Endothelial cell of umbilical vein (primary cell): ENCODE data around the gene FUT6. TPM values are rescaled to one million over a fixed set of nuclear protein-coding genes. Genes with fewer than 3 reads are reported as not detected.

Experiments used
- BruUV-seq: library from RNA; stranded (reverse); fragments of 400-500 nt; replicated peaks from 2 replicates; lab custom pipeline; 2021; lab: Mats Ljungman, UMichigan
- CTCF ChIA-PET: fragments of 300-600, 350-600 bp; sonication (Branson Sonifier 250); formaldehyde crosslinking; loops from one replicate; lab custom pipeline; 2021; ENCODE audit warnings: antibody characterized with exemption, inconsistent platforms; lab: Charles Lee
- POLR2A ChIA-PET: fragments of 300-600, 350-600 bp; sonication (Branson Sonifier 250); formaldehyde crosslinking; loops from one replicate; lab custom pipeline; 2021; ENCODE audit warnings: antibody characterized with exemption, inconsistent platforms; lab: Charles Lee
- DNase-seq: peaks from one replicate; pipeline ENCODE4 v3.0.0-alpha.2; 2011; ENCODE audit warnings: low read depth, low spot score
- FAIRE-seq: peaks from 2 replicates; lab custom pipeline; 2011; peaks lifted over from hg19 to GRCh38; lab: Jason Lieb, UNC
- H2AFZ ChIP-seq: 2 replicates; pipeline ENCODE4 v1.6.0; 2012; ENCODE audit warnings: low read depth, low read length, control low read depth, inconsistent platforms
- H3K27ac ChIP-seq: 2 replicates; pipeline ENCODE4 v1.5.1; 2011; ENCODE audit warnings: low read depth, mild to moderate bottlenecking, control low read depth, low read length, moderate library complexity; ENCODE audit not compliant: insufficient read depth
- H3K27me3 ChIP-seq, 2 experiments: 2 replicates each; pipeline versions ENCODE4 v1.6.0 to v1.6.1; 2011; ENCODE audit warnings: low read length in 2 of 2, mixed read lengths in 1 of 2; ENCODE audit not compliant: control insufficient read depth in 2 of 2, insufficient read depth in 2 of 2
- H3K36me3 ChIP-seq, 2 experiments: 2 replicates in 1 of 2; 3 replicates in 1 of 2; pipeline ENCODE4 v1.5.1; 2011; ENCODE audit warnings: low read length in 2 of 2, mild to moderate bottlenecking in 1 of 2, moderate library complexity in 1 of 2; ENCODE audit not compliant: control insufficient read depth in 2 of 2, insufficient read depth in 2 of 2; ENCODE audit errors: extremely low read depth in 1 of 2
- H3K4me1 ChIP-seq: 3 replicates; pipeline ENCODE4 v1.5.1; 2011; ENCODE audit warnings: mild to moderate bottlenecking, low read length; ENCODE audit not compliant: control insufficient read depth, insufficient read depth; ENCODE audit errors: extremely low read depth
- H3K4me2 ChIP-seq: 2 replicates; pipeline ENCODE4 v1.6.1; 2011; ENCODE audit warnings: low read length, control low read depth, mixed read lengths; ENCODE audit not compliant: insufficient read depth
- H3K4me3 ChIP-seq, 3 experiments: fragments of 200-600 bp in 1 of 3; sonication (generic), shearing (Covaris generic) in 1 of 3; replicated peaks in 1 of 3; 2 replicates each; pipeline ENCODE4 v1.5.1; 2011 to 2016; ENCODE audit warnings: control low read depth in 3 of 3, low read length in 3 of 3, mild to moderate bottlenecking in 2 of 3, inconsistent platforms in 1 of 3, low read depth in 1 of 3, moderate library complexity in 1 of 3; ENCODE audit not compliant: insufficient read depth in 1 of 3
- H3K79me2 ChIP-seq: 2 replicates; pipeline ENCODE4 v1.6.0; 2012; ENCODE audit warnings: low read length, inconsistent platforms; ENCODE audit not compliant: control insufficient read depth, insufficient read depth
- H3K9ac ChIP-seq: replicated peaks from 2 replicates; pipeline ENCODE3; 2011; ENCODE audit warnings: low read length, control low read depth; ENCODE audit not compliant: insufficient read depth; ENCODE audit errors: extremely low read depth
- H3K9me1 ChIP-seq: replicated peaks from 3 replicates; pipeline ENCODE4 v1.6.0; 2011; ENCODE audit warnings: mild to moderate bottlenecking, low read length; ENCODE audit not compliant: control insufficient read depth, insufficient read depth; ENCODE audit errors: extremely low read depth
- H3K9me3 ChIP-seq: replicated peaks from 2 replicates; pipeline ENCODE4 v1.5.1; 2012; ENCODE audit warnings: low read length, inconsistent platforms; ENCODE audit not compliant: control insufficient read depth, insufficient read depth
- H4K20me1 ChIP-seq: replicated peaks from 2 replicates; pipeline ENCODE3; 2011; ENCODE audit warnings: mild to moderate bottlenecking, low read length; ENCODE audit not compliant: control insufficient read depth, insufficient read depth; ENCODE audit errors: extremely low read depth
- EZH2 ChIP-seq: IDR thresholded peaks from 2 replicates; pipeline ENCODE4 v1.6.1; 2012; ENCODE audit warnings: borderline replicate concordance, low read depth, mild to moderate bottlenecking, moderate library complexity, low read length, inconsistent platforms; ENCODE audit not compliant: severe bottlenecking
- FOS ChIP-seq: IDR thresholded peaks from 2 replicates; pipeline ENCODE4 v1.6.1; 2011; ENCODE audit warnings: mild to moderate bottlenecking, low read length, moderate library complexity, borderline replicate concordance; ENCODE audit not compliant: insufficient read depth
- GATA2 ChIP-seq: IDR thresholded peaks from 2 replicates; pipeline ENCODE4 v1.7.0; 2011; ENCODE audit warnings: low read depth, mild to moderate bottlenecking, moderate library complexity, mixed read lengths, low read length; ENCODE audit not compliant: insufficient read length, insufficient read depth
- JUN ChIP-seq: IDR thresholded peaks from 2 replicates; pipeline ENCODE4 v1.6.1; 2011; ENCODE audit warnings: borderline replicate concordance, low read depth; ENCODE audit not compliant: insufficient read length, insufficient read depth
- MAX ChIP-seq: IDR thresholded peaks from 2 replicates; pipeline ENCODE4 v1.6.1; 2011; ENCODE audit not compliant: insufficient read depth, insufficient read length
- MYC ChIP-seq: IDR thresholded peaks from one replicate; pipeline ENCODE4 v1.6.1; 2011; ENCODE audit warnings: mild to moderate bottlenecking, low read depth, low read length
- POLR2A ChIP-seq: IDR thresholded peaks from 2 replicates; pipeline ENCODE4 v1.6.1; 2012; ENCODE audit warnings: low read depth, mild to moderate bottlenecking, control low read depth, low read length
- POLR2AphosphoS5 ChIP-seq: IDR thresholded peaks from 2 replicates; pipeline ENCODE4 v1.6.1; 2012; ENCODE audit warnings: low read depth, mild to moderate bottlenecking, control low read depth, low read length, moderate library complexity; ENCODE audit not compliant: insufficient read depth
- dilution Hi-C: fragments of 300-500 bp; cut with MboI; formaldehyde crosslinking; loops from one replicate; pipeline ENCODE4 v1.15.0; 2019; ENCODE audit warnings: low sequenced_read_pairs; ENCODE audit not compliant: extremely low pct_ligation_motif_present
- intact Hi-C: fragments of 100-400 bp; cut with micrococcal nuclease; formaldehyde crosslinking; loops from one replicate; pipeline ENCODE4 v1.10.0; 2022
- polyA plus RNA-seq, 4 experiments: library from polyadenylated mRNA; depleted of rRNA in 3 of 4; stranded (reverse) in 3 of 4; unstranded in 1 of 4; fragments of >200 nt; gene quantifications; 2 replicates each; pipeline versions ENCODE4 v1.2.1 to v1.2.3, GENCODE V29; 2011 to 2012; ENCODE audit warnings: missing spikeins in 1 of 4
- total RNA-seq: library from RNA; stranded (reverse); gene quantifications from 2 replicates; pipeline ENCODE4 v1.2.3, GENCODE V29; 2021
- TF ChIP-seq, protein P1 (sequence below), 2 donors: IDR thresholded peaks; 1 replicate in 1 of 2; 2 replicates in 1 of 2; pipeline ENCODE4 v1.5.1; 2011; ENCODE audit warnings: low read length in 2 of 2, mild to moderate bottlenecking in 2 of 2, moderate library complexity in 2 of 2, control low read depth in 1 of 2, inconsistent platforms in 1 of 2, low read depth in 1 of 2; ENCODE audit not compliant: insufficient read depth in 1 of 2; ENCODE audit errors: extremely low read depth in 1 of 2

Gene FUT6
- total and polyA plus RNA-seq, 2 donors (not counting 3 experiments of a cell fraction or from before 2014, with no cell fraction given) = not detected

DNA sequence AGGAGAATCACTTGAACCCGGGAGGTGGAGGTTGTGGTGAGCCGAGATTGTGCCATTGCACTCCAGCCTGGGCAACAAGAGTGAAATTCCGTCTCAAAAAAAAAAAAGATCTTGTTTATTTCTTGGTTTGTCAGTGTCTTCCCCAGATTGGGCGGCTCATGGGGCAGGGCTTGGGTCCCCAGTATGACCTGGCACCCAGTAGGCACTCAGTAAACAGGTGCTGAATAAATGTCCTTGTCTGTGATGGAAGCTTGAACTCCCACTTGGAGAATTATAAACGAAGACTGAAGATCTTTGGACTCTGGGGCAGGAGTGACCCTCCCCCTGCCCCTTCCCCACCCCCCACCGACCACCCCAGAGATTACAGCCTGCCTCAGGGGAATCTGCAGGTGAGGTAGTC, 40.7 kb upstream of the FUT6 start:
- POLR2A ChIA-PET = no interaction called here
- no peak for FAIRE-seq
- H3K4me2 ChIP-seq = no peak overlapping the region

More for the DNA sequence above, 40.7 kb upstream of the FUT6 start:
- H3K4me1 ChIP-seq = no peaks in the 10 kb centered on the region
- no peaks in the 10 kb centered on the region for H4K20me1 ChIP-seq
- no peak overlapping the region for H3K9ac ChIP-seq
- H3K4me3 ChIP-seq = no peak overlapping the region
- intact Hi-C loops = no loop called here
- no peaks in the 10 kb centered on the region for H3K36me3 ChIP-seq
- no TSS peak for BruUV-seq
- H3K9me3 ChIP-seq = no peaks in the 10 kb centered on the region
- no peak overlapping the region for H3K27ac ChIP-seq
- no peaks in the 10 kb centered on the region for H3K79me2 ChIP-seq
- no peaks in the 10 kb centered on the region for H3K9me1 ChIP-seq
- H3K27me3 ChIP-seq = peaks cover 0 to 3% of the 10 kb centered on the region in 2 experiments
- TF ChIP-seq MAX (no peak), JUN (no peak), GATA2 (no peak), POLR2AphosphoS5 (no peak), MYC (no peak), FOS (no peak), EZH2 (no peak), POLR2A (no peak)
- TF ChIP-seq, protein P1, sequence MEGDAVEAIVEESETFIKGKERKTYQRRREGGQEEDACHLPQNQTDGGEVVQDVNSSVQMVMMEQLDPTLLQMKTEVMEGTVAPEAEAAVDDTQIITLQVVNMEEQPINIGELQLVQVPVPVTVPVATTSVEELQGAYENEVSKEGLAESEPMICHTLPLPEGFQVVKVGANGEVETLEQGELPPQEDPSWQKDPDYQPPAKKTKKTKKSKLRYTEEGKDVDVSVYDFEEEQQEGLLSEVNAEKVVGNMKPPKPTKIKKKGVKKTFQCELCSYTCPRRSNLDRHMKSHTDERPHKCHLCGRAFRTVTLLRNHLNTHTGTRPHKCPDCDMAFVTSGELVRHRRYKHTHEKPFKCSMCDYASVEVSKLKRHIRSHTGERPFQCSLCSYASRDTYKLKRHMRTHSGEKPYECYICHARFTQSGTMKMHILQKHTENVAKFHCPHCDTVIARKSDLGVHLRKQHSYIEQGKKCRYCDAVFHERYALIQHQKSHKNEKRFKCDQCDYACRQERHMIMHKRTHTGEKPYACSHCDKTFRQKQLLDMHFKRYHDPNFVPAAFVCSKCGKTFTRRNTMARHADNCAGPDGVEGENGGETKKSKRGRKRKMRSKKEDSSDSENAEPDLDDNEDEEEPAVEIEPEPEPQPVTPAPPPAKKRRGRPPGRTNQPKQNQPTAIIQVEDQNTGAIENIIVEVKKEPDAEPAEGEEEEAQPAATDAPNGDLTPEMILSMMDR (IDR thresholded peaks at IDR 0.05; ENCODE audit: extremely low read depth in 1 of 2, insufficient read depth in 1 of 2, low read depth in 1 of 2, low read length in 2 of 2) = no peak
- no peak for DNase-seq
- dilution Hi-C loops = no loop called here
- CTCF ChIA-PET = interaction anchor here (1.1 kb wide), 1 partner anchor 76 kb away, joined by 3 read pairs; no protein-coding TSS in a partner anchor
- H2AFZ ChIP-seq = no peak overlapping the region
